ENCODE results near the gene EXOC6. TPM values are rescaled to one million over a fixed set of nuclear protein-coding genes. Genes with fewer than 3 reads are reported as not detected.

The EXOC6 gene
- total and polyA plus RNA-seq, 8 donors = 17.5 to 24.0 (median 19.8) TPM

DNA sequence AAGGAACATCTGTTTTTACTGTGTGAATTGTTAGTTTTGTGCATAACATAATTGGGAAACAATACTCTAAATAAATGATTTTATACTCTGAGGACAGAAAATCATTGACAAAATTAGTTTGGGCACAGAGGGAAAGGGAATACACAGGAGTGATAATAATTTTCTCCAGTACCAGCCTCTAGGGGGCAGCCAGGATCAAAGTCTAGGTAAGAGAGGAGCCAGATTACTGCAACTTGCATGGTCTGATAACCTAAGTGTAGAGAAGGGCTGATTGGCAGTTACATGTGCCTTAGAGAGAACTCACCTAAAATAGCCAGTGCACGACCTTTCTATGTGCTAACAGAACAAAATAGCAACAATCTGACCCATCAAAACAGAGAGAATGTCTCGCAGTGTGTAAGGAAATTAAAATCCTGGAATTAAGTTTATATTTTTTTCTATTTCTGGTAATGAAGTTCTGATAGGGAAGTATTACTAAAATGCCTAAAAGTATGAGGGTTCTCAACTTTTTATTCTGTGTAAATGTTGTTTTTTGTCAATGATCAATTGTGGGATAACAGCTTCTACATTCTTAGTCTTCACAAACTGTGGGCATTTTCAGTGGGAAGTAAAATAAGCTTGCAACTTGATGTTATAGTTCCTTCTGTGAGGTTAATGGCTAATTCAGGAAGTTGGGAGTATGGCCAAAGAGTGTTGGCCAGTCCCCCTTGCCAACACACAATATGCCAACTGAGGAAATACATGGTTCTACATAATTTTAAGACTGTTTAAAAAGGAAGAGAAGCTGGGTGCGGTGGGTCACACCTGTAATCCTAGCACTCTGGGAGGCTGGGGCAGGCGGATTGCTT, 66.4 kb downstream of the EXOC6 start:
- no peak overlapping the region for H3K4me3 ChIP-seq
- DNase-seq (peak in 1 of 4 donors; percentile 20), ATAC-seq (peak; percentile 94)
- H3K36me3 ChIP-seq = peaks cover 0 to 35% of the 10 kb centered on the region in 2 donors
- H3K27me3 ChIP-seq = no peaks in the 10 kb centered on the region
- intact Hi-C loops (cut with DNase I) = no loop called here
- no peaks in the 10 kb centered on the region for H3K9me3 ChIP-seq
- no peaks in the 10 kb centered on the region for H3K4me1 ChIP-seq
- TF ChIP-seq, protein P1, sequence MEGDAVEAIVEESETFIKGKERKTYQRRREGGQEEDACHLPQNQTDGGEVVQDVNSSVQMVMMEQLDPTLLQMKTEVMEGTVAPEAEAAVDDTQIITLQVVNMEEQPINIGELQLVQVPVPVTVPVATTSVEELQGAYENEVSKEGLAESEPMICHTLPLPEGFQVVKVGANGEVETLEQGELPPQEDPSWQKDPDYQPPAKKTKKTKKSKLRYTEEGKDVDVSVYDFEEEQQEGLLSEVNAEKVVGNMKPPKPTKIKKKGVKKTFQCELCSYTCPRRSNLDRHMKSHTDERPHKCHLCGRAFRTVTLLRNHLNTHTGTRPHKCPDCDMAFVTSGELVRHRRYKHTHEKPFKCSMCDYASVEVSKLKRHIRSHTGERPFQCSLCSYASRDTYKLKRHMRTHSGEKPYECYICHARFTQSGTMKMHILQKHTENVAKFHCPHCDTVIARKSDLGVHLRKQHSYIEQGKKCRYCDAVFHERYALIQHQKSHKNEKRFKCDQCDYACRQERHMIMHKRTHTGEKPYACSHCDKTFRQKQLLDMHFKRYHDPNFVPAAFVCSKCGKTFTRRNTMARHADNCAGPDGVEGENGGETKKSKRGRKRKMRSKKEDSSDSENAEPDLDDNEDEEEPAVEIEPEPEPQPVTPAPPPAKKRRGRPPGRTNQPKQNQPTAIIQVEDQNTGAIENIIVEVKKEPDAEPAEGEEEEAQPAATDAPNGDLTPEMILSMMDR (IDR thresholded peaks at IDR 0.05) = peak; percentile 53 to 54
- H3K27ac ChIP-seq = no peak overlapping the region

DNA sequence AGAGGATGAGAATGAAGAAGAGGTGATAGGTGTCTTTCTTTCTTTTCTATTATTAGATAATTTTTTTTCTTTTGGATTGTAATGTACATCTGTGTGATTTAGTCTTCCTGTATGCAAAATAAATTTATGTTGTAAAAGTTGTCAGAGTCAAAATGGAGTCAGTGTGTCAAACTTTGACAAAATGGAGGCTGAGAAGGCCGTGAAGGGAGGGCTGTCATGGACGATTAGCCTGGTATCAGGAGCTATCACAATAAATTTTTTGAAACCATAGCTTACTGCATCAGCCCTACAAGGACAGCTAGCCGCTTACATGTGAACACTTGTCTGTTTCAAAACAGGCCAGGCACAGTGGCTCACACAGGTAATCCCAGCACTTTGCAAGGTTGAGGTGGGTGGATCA, 67.6 kb downstream of the EXOC6 start:
- Histone ChIP-seq H3K9me3 (peaks cover 0 to 7% of the 10 kb centered on the region in 2 donors), H3K27ac (no peak overlapping the region), H3K4me3 (no peak overlapping the region), H3K36me3 (peaks cover 0 to 37% of the 10 kb centered on the region in 2 donors), H3K4me1 (no peaks in the 10 kb centered on the region), H3K27me3 (no peaks in the 10 kb centered on the region)
- ATAC-seq (no peak), DNase-seq (no peak)
- intact Hi-C loops (cut with DNase I) = no loop called here
- TF ChIP-seq, protein P1 (IDR thresholded peaks at IDR 0.05) = no peak

DNA sequence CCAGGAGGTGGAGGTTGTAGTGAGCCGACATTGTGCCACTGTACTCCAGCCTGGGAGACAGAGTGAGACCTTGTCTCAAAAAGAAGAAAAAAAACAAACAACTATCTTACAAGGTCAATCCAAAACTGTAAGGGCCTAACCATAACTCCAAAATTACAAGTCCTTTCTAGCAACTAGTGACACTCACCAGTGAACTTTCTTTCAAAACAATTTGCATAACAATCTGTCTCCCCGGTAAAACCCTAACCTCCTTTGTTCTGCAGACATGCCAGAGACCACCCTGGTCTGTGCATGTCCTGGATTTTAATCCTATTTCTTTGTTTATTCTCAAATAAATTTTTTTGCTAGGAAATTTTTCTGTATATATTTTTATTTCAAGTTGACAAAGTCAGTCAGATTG, 68.1 kb downstream of the EXOC6 start:
- DNase-seq = no peak
- no peaks in the 10 kb centered on the region for H3K27me3 ChIP-seq
- H3K9me3 ChIP-seq = peaks cover 0 to 11% of the 10 kb centered on the region in 2 donors
- TF ChIP-seq, protein P1 (IDR thresholded peaks at IDR 0.05) = no peak
- no peak overlapping the region for H3K27ac ChIP-seq
- ATAC-seq = no peak
- H3K4me3 ChIP-seq = no peak overlapping the region
- intact Hi-C loops (cut with DNase I) = no loop called here
- peaks cover 0 to 33% of the 10 kb centered on the region in 2 donors for H3K36me3 ChIP-seq
- no peaks in the 10 kb centered on the region for H3K4me1 ChIP-seq

DNA sequence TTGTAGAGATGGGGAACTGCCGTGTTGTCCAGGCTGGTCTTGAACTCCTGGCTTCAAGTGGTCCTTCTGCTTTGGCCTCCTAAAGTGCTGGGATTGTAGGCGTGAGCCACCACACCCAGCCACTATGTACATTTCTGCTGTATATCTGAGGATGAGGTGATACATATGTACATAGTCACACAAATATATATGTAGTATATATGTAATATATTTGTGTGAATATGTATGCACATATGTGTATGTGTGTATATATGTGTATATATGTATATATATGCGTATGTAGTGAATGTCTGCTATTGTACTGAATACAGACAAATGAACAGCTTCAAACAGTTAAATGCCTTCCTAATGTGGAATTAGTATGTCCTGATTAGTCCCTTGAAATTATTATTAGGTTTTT, 70.3 kb downstream of the EXOC6 start:
- peaks cover 0 to 32% of the 10 kb centered on the region in 2 donors for H3K36me3 ChIP-seq
- DNase-seq (no peak), ATAC-seq (no peak)
- no peaks in the 10 kb centered on the region for H3K27me3 ChIP-seq
- H3K27ac ChIP-seq = no peak overlapping the region
- intact Hi-C loops (cut with DNase I) = no loop called here
- H3K4me1 ChIP-seq = no peaks in the 10 kb centered on the region
- no peak overlapping the region for H3K4me3 ChIP-seq
- peaks cover 0 to 11% of the 10 kb centered on the region in 2 donors for H3K9me3 ChIP-seq
- TF ChIP-seq, protein P1 (IDR thresholded peaks at IDR 0.05) = no peak

DNA sequence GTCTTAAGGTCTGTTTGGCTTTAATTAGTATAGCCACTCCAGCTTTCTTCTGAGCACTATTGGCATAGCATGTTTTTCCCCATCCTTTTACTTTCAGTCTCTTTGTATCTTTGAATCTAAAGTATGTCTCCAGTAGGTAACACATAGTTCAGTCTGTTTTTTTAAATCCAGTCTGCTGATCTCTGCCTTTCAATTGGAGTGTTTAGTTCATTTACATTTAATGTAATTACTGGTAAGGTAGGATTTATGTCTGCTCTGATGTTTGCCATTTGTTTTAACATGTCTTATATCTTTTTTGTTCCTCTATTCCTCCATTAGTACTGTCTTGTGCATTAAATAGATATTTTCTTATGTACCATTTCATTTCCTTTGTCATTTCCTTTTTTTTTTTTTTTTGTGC, 72.5 kb downstream of the EXOC6 start:
- DNase-seq = no peak
- intact Hi-C loops (cut with DNase I) = no loop called here
- Histone ChIP-seq H3K27ac (no peak overlapping the region), H3K9me3 (peaks cover 0 to 11% of the 10 kb centered on the region in 2 donors), H3K4me1 (no peaks in the 10 kb centered on the region), H3K36me3 (peaks cover 0 to 29% of the 10 kb centered on the region in 2 donors), H3K27me3 (no peaks in the 10 kb centered on the region), H3K4me3 (no peak overlapping the region)
- ATAC-seq = no peak
- TF ChIP-seq, protein P1 (IDR thresholded peaks at IDR 0.05) = no peak

Data from left lung (tissue), 10 donors.